ENCODE results near the gene TRIB2. TPM values are rescaled to one million over a fixed set of nuclear protein-coding genes. Genes with fewer than 3 reads are reported as not detected.

The TRIB2 gene
- total RNA-seq, 1 experiment from 2014 or later, result 34.8 TPM

GRCh38 chr2:12778369-12778768, 61.6 kb downstream of the TRIB2 start:
- no peak for DNase-seq (ENCODE audit: low spot score)

GRCh38 chr2:12778811-12779579, 62.3 kb downstream of the TRIB2 start:
- DNase-seq (ENCODE audit: low spot score), result no peak

GRCh38 chr2:12781329-12781728, 64.6 kb downstream of the TRIB2 start:
- no peak for DNase-seq (ENCODE audit: low spot score)

GRCh38 chr2:12787891-12788801, 71.4 kb downstream of the TRIB2 start:
- DNase-seq (ENCODE audit: low spot score), result no peak

- DNase-seq (ENCODE audit: low spot score), result no peak
These were observed 75.2 kb downstream of the TRIB2 start for GRCh38 chr2:12791906-12792305.
